GM12874 (cell line): ENCODE measurements around the gene DDX43.

ENCODE experiments used
- TF ChIP-seq, protein P1 (sequence below): IDR thresholded peaks from 2 replicates; pipeline ENCODE4 v1.5.1; 2011; ENCODE audit warnings: low read depth, mild to moderate bottlenecking, control low read depth, low read length, moderate library complexity; ENCODE audit not compliant: insufficient read depth

DDX43 gene

DNA sequence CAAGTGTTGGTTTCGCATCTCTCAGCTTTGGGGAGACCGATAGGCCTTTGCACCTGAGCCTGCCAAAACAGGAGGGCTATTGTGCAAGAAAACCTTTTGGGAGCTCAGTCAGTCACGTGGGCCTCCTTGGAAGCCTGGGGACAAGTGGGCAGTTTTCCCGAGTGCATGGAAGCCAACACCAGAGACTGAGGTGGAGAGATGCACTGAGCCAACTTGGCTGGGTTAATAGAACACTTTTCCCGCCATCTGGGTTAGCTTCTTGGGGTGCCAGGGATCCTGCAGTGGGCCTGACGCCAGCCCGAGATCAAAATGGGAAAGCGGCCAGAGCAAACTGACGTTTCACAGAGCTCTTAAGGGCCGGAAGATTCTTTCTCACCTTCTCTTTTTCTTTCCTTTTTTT is 22.1 kb upstream of the DDX43 start:
- TF ChIP-seq, protein P1, sequence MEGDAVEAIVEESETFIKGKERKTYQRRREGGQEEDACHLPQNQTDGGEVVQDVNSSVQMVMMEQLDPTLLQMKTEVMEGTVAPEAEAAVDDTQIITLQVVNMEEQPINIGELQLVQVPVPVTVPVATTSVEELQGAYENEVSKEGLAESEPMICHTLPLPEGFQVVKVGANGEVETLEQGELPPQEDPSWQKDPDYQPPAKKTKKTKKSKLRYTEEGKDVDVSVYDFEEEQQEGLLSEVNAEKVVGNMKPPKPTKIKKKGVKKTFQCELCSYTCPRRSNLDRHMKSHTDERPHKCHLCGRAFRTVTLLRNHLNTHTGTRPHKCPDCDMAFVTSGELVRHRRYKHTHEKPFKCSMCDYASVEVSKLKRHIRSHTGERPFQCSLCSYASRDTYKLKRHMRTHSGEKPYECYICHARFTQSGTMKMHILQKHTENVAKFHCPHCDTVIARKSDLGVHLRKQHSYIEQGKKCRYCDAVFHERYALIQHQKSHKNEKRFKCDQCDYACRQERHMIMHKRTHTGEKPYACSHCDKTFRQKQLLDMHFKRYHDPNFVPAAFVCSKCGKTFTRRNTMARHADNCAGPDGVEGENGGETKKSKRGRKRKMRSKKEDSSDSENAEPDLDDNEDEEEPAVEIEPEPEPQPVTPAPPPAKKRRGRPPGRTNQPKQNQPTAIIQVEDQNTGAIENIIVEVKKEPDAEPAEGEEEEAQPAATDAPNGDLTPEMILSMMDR, result no peak

DNA sequence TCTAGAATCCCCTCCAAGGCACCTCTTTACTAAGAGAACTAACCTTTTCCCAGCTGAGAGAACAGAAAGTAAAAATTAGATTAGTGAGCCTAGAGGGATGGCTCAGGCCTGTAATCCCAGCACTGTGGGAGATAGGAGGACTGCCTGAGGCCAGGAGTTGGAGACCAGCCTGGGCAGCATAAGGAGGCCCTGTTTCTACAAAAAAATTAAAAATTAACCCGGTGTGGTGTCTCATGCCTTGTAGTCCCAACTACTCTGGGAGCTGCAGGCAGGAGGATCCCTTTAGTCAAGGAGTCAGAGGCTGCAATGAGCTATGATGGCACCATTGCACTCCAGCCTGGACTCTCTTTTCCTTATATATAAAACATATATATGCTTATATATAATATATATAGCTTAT is 19.4 kb upstream of the DDX43 start:
- TF ChIP-seq, protein P1, result no peak

DNA sequence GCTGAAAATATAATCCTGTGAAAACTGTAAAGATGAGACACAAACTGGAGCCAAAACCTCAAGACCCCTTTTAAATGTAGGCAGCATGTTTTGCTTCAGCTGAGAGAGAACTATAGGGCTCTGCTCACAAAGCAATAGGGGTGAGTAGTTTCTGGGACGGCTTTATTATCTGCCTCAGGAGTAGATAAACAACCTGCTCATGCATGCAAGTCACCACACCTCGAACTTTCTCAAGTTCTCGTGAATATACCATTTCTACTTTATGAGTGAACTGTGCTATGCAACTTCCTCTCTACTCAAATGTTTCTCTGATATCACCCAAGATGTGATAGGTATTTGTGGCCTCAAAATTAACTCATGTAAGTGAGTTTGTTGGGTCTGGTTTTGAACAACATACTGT is 17.4 kb upstream of the DDX43 start:
- TF ChIP-seq, protein P1, result no peak

DNA sequence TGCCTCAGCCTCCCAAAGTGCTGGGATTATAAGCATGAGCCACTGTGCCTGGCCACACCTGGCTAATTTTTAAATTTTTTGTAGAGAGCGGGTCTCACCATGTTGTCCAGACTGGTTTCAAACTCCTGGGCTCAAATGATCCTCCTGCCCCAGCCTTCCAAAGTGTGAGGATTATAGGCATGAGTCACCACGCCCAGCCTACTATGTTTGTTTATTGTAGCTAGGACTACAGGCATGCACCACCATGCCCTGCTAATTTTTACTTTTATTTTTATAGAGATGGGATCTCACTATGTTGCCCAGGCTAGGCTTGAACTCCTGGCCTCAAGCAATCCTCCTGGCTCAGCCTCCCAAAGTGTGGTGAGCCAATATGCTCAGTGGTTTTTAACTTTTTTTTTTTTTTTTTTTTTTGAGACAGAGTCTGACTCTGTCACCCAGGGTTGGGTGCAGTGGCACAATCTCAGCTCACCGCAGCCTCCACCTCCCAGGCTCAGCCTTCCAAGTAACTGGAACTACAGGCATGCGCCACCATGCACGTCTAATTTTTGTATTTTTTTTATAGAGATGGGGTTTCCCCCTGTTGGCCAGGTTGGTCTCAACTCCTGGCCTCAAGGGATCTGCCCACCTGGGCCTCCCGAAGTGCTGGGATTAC is 12.0 kb upstream of the DDX43 start:
- TF ChIP-seq, protein P1, result no peak

DNA sequence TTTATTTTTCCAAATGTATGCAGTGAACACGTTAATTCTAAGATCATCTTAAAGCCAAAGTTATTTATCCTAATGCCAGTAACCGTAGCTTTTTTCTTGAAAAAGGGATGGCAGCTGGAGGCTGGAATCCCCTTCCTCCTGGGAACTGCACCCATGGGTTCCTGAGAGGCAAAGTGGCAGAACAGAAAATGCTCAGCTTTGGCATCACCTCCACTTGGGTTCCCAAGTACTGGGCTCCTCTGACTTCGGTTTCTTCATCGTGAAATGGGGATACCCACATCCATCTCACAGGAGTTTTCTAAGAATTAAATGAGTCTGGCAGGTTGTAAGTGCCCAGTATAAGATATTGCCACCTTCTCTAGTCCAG is 6.2 kb upstream of the DDX43 start:
- TF ChIP-seq, protein P1, result no peak

DNA sequence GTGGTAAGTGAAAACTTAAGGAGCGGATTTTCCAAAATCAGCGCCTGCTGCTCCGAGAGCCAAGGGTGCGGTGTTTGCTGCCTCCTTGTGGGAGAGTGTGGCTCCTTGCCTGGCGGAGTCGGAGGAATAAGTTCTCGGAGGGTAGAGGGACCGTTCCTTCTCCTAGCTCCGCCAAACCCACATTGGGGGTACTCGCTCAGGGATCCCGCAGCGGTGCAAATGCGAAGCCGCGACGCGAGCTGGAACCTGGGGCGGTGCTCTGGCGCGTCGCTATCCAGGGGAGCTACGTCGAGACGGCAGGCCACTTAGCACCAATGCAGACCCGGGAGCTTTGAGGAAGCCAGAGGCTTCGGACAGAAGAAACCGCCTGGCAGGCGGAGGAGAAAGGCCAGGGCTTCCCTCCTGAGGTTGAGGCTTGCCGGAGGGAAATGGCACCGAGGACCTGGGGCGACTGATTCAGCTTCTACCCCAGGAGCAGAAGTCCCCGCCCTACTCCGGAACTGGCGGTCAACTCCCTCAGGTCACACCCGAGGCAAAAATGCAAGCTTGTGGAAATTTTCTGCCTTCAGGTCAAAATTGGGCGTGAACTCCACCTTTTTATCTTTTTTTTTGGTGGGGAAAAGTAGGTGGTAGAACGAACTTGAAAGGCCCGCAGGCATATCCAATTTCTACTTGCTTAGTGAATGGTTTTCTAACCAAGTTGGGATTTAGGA is 5.7 kb upstream of the DDX43 start:
- TF ChIP-seq, protein P1, result peak; percentile 62

DNA sequence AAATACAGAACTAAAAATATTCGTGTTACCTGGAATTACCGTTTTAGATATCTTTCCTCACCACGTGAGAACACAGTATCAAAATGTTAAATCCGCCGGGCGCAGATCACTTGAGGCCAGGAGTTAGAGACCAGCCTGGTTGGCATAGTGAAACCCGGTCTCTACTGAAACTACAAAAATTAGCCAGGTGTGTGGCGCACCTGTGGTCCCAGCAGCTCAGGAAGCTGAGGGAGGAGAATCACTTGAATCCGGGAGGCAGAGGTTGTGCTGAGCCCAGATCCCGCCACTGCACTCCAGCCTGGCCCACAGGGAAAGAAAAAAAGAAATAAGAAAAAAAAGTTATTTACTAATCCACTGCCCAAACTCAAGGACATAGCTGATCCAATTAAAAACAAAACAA is 4.8 kb upstream of the DDX43 start:
- TF ChIP-seq, protein P1, result no peak
